ENCODE data around the gene ACTR1B.

ACTR1B gene

DNA sequence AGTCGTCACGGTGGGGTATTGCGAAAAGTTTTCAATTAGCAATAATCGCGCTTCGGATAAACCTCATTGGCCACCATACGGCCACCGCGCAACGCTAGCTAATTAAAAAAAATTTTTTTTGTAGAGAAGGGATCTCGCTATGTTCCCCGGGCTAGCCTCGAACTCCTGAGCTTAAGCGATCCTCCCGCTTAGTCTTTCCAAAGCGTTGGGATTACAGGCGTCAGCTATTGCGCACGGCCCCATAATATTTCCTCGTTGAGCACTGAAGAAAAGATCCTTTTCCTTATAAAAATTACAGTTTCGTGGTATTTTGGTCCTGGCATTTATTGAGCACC lies 759 bp upstream of the ACTR1B start:
- Histone ChIP-seq H3K36me3 (ENCODE audit: insufficient read depth, low read length) (no peaks in the 10 kb centered on the region), H3K27ac (peak overlapping the region; percentile 92), H3K9ac (ENCODE audit: insufficient read length) (peak overlapping the region; percentile 97), H3K4me3 (peak overlapping the region; percentile 95), H3K9me3 (ENCODE audit: low read depth, low read length) (no peaks in the 10 kb centered on the region)
- no peak for DNase-seq (ENCODE audit: low read depth, low spot score)
- TF ChIP-seq FOXP2 (optimal IDR thresholded peaks at IDR 0.05; ENCODE audit: control extremely low read depth, extremely low read length, insufficient read depth) (no peak), POLR2AphosphoS5 (IDR thresholded peaks at IDR 0.05; ENCODE audit: borderline replicate concordance, low read depth, low read length) (no peak), EZH2 (IDR thresholded peaks at IDR 0.05) (no peak)

DNA sequence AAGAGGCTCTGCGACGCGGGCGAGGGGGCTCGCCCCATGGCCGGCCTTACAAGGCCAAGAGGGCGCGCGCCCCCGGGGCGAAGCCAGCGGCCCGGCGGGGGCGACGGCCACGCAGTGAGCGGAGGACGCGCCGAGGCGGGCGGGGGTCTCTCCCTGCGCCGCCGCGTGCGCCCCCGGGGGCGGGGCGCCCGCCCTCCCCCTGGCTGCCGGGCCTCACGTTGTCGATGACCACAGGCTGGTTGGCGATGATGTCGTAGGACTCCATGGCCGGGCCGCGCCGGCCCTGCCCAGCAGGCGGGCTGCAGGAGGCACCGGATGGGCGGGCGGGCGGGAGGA lies 250 bp downstream of the ACTR1B start:
- Histone ChIP-seq H3K9me3 (ENCODE audit: low read depth, low read length) (no peaks in the 10 kb centered on the region), H3K27ac (no peak overlapping the region), H3K9ac (ENCODE audit: insufficient read length) (peak overlapping the region; percentile 77), H3K4me3 (peak overlapping the region; percentile 95), H3K36me3 (ENCODE audit: insufficient read depth, low read length) (no peaks in the 10 kb centered on the region; the same call in 1 of the 2 replicates)
- no peak for DNase-seq (ENCODE audit: low read depth, low spot score)
- no peak for TF ChIP-seq FOXP2 (optimal IDR thresholded peaks at IDR 0.05; ENCODE audit: control extremely low read depth, extremely low read length, insufficient read depth)
- TF ChIP-seq POLR2AphosphoS5 (IDR thresholded peaks at IDR 0.05; ENCODE audit: borderline replicate concordance, low read depth, low read length), result no peak
- no peak for TF ChIP-seq EZH2 (IDR thresholded peaks at IDR 0.05)

DNA sequence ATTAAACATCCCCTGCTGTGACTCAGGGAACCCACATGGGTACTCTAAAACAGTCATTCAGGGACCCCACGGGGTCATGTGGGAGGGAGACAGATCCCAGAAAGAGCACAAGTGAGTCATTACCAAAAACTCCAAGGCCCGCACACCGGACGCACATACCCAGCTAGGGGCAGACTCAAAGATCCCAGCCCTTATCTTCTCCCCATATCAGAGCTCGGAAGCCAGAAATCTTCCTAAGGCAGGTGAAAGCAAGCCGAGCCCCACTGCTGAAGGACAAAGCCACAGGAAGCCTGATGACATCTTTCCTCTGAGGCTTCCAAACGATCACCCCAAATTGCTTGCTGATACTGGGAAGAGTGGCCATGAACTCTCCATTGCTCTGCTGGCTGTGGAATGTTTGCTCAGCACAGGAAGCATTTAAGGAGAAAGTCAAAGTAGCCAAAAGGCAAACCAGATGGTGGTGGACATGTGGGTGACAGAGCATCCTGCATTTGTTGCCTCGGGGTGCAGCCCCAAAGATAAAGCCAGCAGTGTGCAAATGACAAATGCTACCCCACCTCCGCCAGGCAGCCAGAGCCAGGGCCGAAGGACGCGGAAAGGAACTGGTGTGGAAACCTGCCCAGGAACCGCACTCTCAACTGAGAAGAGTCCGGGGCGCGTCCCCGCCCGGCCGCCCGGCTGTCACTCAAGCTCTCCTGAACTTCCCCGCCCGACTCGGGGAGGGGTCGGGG lies 784 bp downstream of the ACTR1B start:
- Histone ChIP-seq H3K36me3 (ENCODE audit: insufficient read depth, low read length) (no peaks in the 10 kb centered on the region; the same call in 1 of the 2 replicates), H3K4me3 (peak overlapping the region; percentile 95), H3K9me3 (ENCODE audit: low read depth, low read length) (no peaks in the 10 kb centered on the region), H3K27ac (no peak overlapping the region), H3K9ac (ENCODE audit: insufficient read length) (peak overlapping the region; percentile 77)
- no peak for DNase-seq (ENCODE audit: low read depth, low spot score)
- TF ChIP-seq FOXP2 (optimal IDR thresholded peaks at IDR 0.05; ENCODE audit: control extremely low read depth, extremely low read length, insufficient read depth) (no peak), EZH2 (IDR thresholded peaks at IDR 0.05) (no peak), POLR2AphosphoS5 (IDR thresholded peaks at IDR 0.05; ENCODE audit: borderline replicate concordance, low read depth, low read length) (no peak; the same call in 1 of the 2 replicates)

DNA sequence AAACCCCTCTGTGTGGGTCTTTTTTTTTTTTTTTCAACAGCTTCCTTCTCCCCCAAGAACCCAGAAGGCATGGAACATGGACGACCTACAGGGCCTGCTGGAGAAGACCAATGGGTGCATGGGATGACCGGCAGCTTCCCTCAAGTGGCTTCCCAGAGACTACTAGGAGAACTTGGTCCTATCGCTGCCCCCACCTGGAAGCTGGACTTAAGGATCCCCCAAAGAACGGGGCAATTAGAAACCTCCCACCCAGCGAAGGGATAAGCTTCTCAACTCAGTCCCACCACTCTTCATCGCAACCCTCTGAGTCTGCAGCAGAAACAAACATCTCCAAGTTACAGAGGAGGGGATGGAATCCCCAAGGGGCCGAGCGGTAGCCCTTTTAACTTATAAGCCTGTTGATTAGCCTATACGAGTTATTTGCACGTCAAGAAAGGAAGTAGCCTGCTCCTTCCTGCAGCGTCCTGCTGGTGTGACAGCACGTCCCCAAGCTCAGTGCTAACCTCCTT lies 1.4 kb downstream of the ACTR1B start:
- peak overlapping the region; percentile 95 for H3K4me3 ChIP-seq
- H3K9me3 ChIP-seq (ENCODE audit: low read depth, low read length), result no peaks in the 10 kb centered on the region
- no peak overlapping the region for H3K27ac ChIP-seq
- H3K9ac ChIP-seq (ENCODE audit: insufficient read length), result peak overlapping the region; percentile 77
- no peaks in the 10 kb centered on the region; the same call in 1 of the 2 replicates for H3K36me3 ChIP-seq (ENCODE audit: insufficient read depth, low read length)
- no peak for DNase-seq (ENCODE audit: low read depth, low spot score)
- no peak for TF ChIP-seq EZH2 (IDR thresholded peaks at IDR 0.05)
- no peak for TF ChIP-seq FOXP2 (optimal IDR thresholded peaks at IDR 0.05; ENCODE audit: control extremely low read depth, extremely low read length, insufficient read depth)
- TF ChIP-seq POLR2AphosphoS5 (IDR thresholded peaks at IDR 0.05; ENCODE audit: borderline replicate concordance, low read depth, low read length), result no peak

DNA sequence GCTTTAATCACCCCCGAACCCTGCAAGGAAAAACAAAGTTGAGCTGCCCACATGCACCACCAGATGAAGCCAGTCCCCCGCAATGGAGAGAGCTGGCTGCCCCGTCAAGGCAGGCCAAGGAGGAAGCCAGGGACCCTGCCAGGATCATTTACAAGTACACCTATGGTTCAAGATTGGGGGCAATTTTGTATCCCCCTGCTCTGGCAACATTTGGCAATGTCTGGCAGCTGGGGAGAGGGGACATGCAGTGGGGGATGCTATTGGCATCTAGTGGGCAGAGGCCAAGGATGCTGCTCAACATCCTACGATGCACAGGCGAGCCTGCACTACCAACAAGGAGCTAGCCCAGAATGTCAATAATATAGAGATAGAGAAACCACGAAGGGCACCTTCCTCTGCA lies 1.9 kb downstream of the ACTR1B start:
- no peak for TF ChIP-seq EZH2 (IDR thresholded peaks at IDR 0.05)
- no peak for TF ChIP-seq FOXP2 (optimal IDR thresholded peaks at IDR 0.05; ENCODE audit: control extremely low read depth, extremely low read length, insufficient read depth)
- no peak for TF ChIP-seq POLR2AphosphoS5 (IDR thresholded peaks at IDR 0.05; ENCODE audit: borderline replicate concordance, low read depth, low read length)

DNA sequence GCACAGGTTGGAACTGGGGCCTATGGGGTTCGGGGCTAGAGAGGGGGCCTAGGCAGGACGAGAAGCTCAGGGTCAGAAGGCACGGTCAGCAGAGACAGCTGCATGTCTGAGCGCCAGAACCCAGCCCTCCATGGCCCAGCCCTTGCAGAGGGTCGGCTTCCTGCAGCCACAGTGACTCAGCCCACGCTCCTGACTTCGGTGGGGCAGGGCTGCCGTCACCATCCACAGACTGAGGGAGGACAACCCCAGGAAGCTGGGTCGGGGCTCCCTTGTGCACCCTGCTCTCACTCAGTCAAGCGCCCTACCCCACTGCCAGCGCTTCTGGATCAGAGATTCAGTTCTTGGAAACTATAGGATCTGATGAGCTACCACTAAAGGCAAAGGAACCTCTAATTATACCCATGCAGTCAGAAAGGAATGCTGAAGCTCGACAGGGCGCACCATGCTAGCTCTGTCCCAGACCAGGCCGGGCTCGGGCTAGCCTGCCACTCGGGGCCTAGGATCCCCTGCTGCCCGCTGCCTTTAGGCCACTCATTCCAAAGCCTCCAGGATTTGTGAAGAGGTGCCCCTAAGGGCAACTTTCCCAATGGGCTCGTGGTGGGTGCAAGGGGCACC lies 3.0 kb downstream of the ACTR1B start:
- H3K36me3 ChIP-seq (ENCODE audit: insufficient read depth, low read length), result no peaks in the 10 kb centered on the region; the same call in 1 of the 2 replicates
- TF ChIP-seq POLR2AphosphoS5 (IDR thresholded peaks at IDR 0.05; ENCODE audit: borderline replicate concordance, low read depth, low read length), result no peak
- TF ChIP-seq FOXP2 (optimal IDR thresholded peaks at IDR 0.05; ENCODE audit: control extremely low read depth, extremely low read length, insufficient read depth), result no peak
- TF ChIP-seq EZH2 (IDR thresholded peaks at IDR 0.05), result no peak

More for the DNA sequence above, 1.9 kb downstream of the ACTR1B start:
- no peak overlapping the region for H3K27ac ChIP-seq
- H3K9ac ChIP-seq (ENCODE audit: insufficient read length), result no peak overlapping the region
- DNase-seq (ENCODE audit: low read depth, low spot score), result no peak
- H3K36me3 ChIP-seq (ENCODE audit: insufficient read depth, low read length), result no peaks in the 10 kb centered on the region; the same call in 1 of the 2 replicates
- H3K4me3 ChIP-seq, result no peak overlapping the region
- no peaks in the 10 kb centered on the region for H3K9me3 ChIP-seq (ENCODE audit: low read depth, low read length)

DNA sequence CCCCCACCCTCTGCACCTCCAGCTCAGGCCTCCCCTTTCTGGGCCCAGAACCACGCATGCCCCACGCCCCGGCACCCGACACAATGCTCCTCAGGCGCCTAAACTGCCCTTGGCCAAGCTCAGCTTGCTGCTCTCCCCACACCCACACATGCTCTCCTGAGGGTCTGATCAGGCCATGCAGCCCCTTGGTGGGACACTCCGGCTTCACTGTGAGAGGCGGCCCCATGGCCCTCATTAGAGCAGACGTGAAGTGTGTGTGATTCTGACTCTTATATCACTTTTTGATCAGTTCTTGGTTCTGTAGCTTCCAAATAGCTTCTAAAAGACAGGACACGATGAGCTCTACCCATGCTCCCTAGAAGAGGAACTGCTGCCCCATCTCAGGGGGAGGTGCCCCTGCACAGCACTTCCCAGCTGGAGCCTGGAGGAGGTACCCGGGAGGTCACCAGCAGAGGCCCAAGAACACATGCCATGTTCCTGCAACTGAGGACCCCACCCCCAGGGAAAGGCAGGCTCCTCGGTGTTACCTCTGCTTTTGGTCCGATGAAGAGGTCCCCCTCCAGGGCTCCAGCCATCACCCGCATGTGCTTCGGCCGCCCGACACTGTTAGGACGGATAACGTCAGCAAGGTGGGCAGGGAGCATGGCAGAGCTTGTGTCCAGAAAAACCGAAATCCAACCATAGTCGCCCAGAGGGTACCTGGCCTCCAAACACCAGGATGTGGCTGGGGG lies 3.6 kb downstream of the ACTR1B start:
- Histone ChIP-seq H3K9ac (ENCODE audit: insufficient read length) (no peak overlapping the region), H3K4me3 (no peak overlapping the region), H3K36me3 (ENCODE audit: insufficient read depth, low read length) (no peaks in the 10 kb centered on the region; the same call in 1 of the 2 replicates), H3K9me3 (ENCODE audit: low read depth, low read length) (no peaks in the 10 kb centered on the region), H3K27ac (no peak overlapping the region)
- TF ChIP-seq POLR2AphosphoS5 (IDR thresholded peaks at IDR 0.05; ENCODE audit: borderline replicate concordance, low read depth, low read length) (no peak), EZH2 (IDR thresholded peaks at IDR 0.05) (no peak), FOXP2 (optimal IDR thresholded peaks at IDR 0.05; ENCODE audit: control extremely low read depth, extremely low read length, insufficient read depth) (no peak)
- no peak for DNase-seq (ENCODE audit: low read depth, low spot score)

More for the DNA sequence above, 3.0 kb downstream of the ACTR1B start:
- DNase-seq (ENCODE audit: low read depth, low spot score), result no peak
- no peak overlapping the region for H3K4me3 ChIP-seq
- no peak overlapping the region for H3K27ac ChIP-seq
- H3K9ac ChIP-seq (ENCODE audit: insufficient read length), result no peak overlapping the region
- no peaks in the 10 kb centered on the region for H3K9me3 ChIP-seq (ENCODE audit: low read depth, low read length)
